Stimulated activated naive CD4-positive, alpha-beta T cell treated with Interleukin-2 at 50 U/mL for 16 hours (primary cell): Measurements from ENCODE around the gene BLMH.

Experiments used
- DNase-seq: peaks from one replicate; lab custom pipeline; 2025; lab: John Stamatoyannopoulos, UW

BLMH gene

DNA sequence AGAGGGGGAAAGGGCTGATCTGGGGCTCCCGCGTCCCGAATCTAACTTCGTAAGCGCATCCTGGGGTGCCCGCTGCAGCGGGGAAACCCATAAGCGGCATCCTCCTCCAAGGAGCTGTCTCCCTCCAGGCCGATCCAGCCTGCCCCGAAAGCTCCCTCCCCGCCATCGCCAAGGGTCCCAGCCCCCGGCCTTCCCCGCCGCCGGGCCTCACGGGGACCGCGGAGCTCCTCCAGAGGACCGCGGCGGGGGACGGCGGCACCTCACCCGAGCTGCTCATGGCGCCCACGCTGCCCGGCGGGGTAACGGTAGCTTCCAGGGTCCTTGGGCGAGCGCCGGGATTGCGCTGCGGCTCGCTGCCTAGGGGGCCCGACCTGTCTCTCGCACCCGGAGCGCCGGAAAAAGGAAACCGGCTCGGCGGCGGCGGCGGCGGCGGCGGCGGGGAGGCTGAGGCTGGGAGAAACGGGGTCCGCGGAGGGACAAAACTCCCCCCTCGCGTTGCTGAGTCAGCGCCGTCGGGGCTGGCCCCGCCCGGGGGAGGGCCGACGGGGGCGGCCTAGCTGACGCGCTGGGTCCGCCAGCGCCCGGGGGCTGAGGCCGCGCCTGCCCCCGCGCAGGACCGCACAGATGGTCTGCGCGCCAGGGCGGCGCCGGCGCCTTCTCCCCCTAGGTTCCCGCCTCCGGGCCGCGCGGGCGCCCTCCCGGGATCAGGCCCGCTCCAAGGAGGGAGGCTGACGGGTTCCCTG lies at the start of gene BLMH:
Gene BLMH (minus strand): TSS at position 402 of the 743 bp plus-strand sequence. CDS start 125 bp downstream, at position 277.
- DNase-seq: peak; percentile 76

- no peak for DNase-seq
Measured at GRCh38 chr17:30340801-30341356, 49.1 kb upstream of the BLMH start.

GRCh38 chr17:30339086-30339485 lies 47.3 kb upstream of the BLMH start:
- DNase-seq: no peak

DNA sequence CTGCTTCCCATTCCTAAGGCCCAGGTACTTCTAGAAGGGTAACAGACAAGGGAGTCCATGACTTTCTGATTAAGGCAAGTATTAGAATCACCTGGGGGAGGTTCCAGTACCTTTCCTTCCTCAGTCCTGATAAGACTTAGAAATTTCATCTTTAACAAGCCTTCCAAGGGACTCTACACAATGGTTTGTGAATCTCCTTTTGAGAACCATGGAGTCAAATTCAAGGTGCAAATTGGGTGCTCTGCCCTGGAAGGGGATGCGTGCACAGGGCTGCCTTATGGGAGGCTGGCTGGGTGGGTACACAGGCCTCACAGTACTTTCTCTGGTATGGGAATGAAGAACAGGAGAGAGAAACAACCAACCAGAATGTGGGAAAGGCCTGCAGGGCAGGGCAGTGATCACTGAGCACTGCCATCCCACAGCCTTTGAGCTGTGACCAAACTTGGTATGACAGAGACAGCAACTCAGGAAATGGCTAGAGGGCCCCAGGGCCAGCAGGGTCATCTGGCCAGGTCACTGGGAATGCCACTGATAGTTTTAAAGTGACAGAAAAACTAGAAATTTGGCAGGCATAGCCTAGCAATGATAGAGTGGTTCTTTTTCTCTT lies 45.8 kb upstream of the BLMH start:
- no peak for DNase-seq

DNA sequence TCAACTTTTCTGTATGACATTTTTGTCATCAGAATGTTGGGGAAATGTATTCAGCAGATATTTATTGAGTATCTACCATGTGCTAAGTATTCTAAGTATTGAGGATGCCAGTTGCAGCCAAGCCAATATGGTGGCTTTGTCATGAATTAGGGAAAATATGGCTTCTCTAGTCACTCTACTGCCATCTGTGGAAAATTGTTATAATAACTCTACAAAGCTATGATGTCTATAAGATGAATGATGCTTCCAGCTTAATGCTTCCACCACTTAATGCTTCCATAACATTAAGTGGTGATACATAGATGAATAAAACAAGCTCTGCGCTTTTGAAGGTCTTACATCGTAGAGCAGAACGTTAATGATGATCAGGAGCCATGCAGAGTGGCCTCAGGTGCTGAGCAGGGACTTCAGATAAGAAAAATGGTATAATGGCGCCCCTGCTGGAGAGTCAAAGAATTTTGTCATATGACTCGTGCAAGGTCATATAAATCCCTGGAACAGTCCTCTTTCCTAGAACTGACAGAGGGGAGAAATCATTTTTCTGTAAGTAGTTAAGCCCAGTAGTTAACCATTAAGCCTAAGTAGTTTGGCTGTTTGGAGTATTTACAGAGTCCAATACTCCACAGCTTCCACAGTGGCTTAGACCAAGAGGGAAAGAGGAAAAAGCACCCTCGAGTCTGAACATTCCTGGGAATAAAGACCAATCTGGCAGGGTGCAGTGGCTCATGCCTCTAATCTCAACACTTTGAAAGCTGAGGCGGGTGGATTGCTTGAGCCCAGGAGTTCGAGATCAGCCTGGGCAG lies 44.8 kb upstream of the BLMH start:
- DNase-seq: peak; percentile 35

DNA sequence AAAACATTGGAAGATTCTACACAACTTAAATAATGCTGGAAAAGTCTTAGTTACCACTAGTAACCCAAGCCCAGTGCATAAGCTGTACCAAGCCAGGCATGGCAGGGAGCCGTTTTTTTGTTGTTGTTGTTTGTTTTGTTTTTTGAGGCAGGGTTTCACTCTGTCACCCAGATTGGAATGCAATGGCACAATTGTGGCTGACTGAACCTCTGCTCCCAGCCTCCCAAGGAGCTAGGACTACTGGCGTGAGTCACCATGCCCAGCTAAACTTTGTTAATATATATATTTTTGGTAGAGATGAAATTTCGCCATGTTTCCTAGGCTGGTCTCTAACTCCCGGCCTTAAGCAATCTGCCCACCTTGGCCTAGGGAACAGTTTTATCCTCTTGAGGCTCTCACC lies 42.7 kb upstream of the BLMH start:
- no peak for DNase-seq

DNA sequence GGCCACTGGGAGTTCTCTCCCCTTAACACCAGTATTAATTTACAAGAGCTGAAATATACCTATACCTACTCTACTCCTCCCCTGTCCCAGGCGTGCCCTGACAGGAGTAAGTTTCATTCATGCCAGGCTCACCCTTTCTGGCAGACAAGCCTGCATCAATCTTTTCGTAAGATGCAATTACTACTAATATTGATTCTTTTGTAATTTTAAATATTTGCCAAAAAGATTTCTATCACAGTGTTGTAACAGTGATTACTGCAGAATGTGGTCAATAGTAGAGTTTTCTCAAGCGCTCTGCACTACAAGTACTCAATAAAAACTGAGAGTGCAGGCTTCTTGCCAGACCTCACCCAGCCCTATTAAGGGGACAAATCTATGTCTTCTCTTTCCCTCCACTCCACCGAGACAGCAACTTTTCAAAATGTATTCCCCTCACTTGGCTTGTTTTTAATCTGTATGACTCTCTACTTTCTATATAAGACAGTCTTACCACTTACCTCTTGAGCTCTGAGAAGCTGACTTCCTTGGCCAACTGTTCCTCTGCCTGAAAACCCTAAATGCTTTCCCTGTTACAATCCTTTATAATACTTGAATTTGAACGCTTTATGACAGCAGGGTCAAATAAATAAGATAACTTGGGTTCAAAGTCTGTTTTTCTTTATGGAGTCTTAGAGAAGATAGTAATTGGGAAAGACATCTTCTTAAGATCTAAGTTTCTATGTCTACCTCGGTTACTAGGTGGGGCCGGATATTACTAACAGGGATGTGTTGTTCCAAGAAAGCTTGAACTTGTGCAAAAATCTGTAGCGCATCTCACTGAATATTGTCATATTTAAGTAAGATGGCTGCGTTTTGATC lies 42.0 kb upstream of the BLMH start, which contains the start of gene TMIGD1:
Gene TMIGD1 (minus strand): TSS at position 555 of the 858 bp plus-strand sequence. CDS start 1,924 bp downstream, outside the sequence.
- DNase-seq: no peak

DNA sequence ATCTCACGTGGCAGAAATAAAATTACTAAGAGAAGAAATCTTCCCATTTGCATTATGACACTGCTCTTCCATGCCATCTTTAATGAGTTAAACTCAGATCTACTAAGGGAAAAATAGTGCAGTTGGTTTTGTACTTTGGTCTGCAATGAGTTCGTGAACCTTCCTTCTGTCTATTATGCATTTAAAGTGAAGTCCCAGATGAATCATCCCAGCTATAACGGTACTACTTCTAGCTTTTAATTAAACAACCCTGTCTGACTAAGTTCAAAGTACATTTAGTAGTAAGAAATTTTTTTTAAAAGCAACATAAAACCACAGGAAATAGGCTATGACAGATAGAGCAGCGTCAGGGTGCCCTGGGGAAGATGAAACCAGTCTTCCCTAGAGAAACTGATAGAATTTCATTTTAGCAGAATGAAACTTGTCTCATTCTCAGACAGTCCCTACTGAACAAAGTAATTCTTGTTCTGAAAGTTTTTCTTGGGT lies 40.4 kb upstream of the BLMH start:
- peak; percentile 58 for DNase-seq

GRCh38 chr17:30326809-30327208 lies 35.1 kb upstream of the BLMH start:
- no peak for DNase-seq

DNA sequence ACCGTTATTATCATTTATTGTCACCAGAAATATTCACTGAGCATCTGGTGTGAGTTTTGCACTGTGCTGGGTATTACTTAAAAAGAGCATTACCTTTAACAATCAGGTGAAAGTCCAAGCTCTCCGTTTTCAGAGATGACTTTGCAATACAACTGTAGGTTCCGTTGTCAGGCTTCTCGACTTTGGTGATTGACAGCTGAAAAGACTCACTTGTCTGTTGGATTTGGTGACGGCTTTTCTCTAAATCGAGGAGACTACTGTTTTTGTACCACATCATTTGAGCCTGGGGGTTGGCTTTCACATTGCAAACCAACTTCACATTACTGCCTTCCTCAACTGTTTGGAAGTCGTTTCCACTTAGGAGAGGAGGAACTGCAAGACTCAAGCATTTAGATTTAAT lies 33.0 kb upstream of the BLMH start:
- no peak for DNase-seq

DNA sequence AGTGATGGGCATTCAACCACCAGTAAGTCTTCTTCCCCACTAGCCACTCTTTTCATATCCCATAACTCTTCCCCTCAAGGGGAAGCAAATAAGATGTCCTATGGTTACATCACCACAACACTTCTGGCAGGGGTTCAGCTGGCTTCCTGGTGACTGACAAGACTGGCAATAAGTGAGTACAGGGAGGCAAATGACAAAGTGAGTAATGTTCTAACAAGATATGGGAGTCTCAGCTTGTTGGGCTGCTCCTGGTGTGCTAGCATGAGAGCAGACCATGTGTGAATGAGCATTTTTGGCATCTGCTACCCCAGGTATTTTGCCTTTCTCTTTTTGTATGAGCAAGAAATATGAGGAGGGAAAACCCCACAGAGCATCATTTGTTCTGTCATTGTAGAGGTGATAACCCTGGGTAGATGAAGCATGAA lies 32.2 kb upstream of the BLMH start:
- peak; percentile 40 for DNase-seq

GRCh38 chr17:30323262-30323894 lies 31.6 kb upstream of the BLMH start:
- no peak for DNase-seq

GRCh38 chr17:30321314-30321713 lies 29.6 kb upstream of the BLMH start:
- no peak for DNase-seq

DNA sequence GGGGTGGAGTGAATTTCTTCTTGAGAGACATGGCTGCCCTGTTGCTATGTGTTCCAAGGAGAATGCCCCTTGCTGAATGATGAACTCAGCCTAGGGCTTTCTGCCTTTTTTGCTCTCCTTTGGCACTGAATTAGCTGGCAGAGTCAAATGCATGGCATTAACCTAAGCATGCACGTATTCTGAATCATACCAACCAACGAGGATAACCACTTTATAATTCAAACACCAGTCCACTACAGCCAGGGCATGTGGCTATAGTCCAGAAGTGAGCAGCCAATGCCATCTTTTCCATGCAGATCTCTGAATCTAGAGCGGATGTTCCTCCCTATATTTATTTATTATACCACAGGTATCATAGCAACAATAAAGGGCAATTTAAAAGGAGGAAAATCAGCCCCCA lies 26.4 kb upstream of the BLMH start:
- no peak for DNase-seq

- DNase-seq: no peak
Measured at GRCh38 chr17:30316736-30317135, 25.0 kb upstream of the BLMH start.

DNA sequence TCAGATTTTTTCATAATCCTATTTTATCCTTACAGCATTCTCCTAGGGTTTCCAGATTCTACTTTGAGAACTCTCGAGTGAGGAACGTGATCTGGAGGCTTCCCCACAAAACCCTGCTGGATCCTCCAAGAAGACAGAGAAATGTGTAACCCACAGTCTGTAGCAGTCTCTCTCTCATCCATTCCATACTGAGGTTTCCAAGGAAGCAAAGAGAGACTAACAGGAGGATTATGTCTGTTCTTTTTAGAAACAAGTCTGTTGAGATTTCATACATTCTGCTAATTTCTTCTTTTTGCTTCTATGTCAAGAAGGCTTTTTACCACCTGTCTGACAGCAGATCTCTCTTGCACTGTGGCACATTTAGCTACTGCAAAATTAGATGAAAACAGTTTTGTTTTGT lies 23.4 kb upstream of the BLMH start:
- no peak for DNase-seq

DNA sequence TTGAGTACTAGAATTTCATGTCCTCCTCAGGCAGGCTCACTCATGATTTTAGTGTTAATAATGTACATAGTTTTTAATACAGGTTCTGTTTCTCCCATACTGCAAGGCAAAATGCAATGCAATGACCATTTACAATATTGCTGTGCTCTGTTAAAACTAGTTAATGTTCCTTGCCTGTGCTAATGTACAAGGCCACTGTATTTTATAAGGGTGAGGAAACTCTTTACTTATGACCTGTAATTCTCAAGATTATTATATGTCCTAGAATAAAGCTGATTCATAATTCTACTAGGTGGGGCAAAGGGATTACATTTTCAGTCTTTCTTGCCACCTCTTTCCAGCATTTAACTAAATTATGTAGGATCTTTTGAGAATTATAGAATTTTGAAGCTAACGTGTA lies 22.7 kb upstream of the BLMH start:
- no peak for DNase-seq

DNA sequence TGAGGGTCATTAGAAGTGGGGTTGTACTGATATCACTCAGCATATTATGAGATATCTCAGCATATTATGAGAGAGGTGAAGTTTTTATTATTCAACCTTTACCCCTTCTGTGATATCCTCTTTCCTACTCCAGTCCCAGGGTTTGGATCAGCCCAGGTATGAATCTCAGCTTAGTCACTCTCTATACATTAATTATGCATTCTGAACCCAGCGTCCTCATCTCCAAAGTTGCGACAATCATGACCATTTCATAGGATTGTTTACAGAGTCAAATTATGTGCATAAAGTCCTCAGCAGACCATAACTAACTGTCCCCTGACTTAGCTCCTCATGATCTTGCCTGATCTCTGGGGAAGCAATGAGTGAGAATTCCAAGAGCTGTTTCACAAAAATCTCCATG lies 20.5 kb upstream of the BLMH start:
- DNase-seq: no peak

- no peak for DNase-seq
Measured at GRCh38 chr17:30310562-30310961, 18.8 kb upstream of the BLMH start.

- DNase-seq: no peak
Measured at GRCh38 chr17:30309591-30309990, 17.8 kb upstream of the BLMH start.

DNA sequence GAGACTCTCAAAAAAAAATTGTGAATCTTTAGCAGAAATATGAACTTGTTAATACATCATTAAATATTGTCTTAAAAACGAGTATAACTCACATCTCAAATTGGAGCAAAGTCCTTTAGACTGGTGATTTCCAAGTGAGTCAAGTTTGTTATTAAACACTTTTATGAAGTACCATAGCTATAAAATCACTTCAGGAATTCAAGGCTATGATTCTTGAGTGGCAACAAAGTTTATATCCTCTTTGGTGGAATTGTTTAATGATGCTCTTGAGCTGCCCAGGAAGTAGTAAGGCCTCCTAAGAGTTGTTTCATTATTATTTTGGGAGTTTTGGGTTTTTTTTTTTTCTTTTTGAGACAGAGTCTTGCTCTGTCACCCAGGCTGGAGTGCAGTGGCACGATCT lies 16.7 kb upstream of the BLMH start:
- no peak for DNase-seq
